ENCODE data around the gene MAPK11.

Gene MAPK11

DNA sequence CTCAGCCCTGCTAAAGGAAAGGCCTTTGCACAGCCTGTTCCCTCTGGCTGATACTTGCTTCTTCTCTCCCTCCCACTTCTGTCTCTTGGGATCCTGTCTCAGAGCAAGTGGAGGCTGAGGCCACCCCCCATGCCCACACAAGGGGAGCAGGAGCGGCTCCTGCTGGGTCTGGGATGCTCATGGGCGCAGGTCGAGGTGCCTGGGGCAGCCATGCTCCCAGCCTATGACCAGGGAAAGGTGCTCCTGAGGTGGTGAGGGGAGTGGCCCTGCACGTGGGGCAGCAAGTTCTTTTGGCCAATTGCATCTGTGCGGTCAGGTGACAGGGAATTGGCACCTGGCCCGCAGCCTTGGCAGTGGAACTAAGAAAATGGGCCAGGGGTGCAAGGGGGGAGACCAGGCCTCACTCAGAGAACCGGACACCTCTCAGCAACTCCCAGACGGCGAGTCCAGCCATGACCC, 1.5 kb downstream of the MAPK11 start:
- no peak for TF ChIP-seq CTCF (IDR thresholded peaks at IDR 0.05; ENCODE audit: low read depth, low read length, missing control alignments)
- no peak overlapping the region for H3K4me3 ChIP-seq (ENCODE audit: low read depth, low read length)
- no peak for DNase-seq (ENCODE audit: low read depth)

GRCh38 chr22:50267591-50268390, 2.4 kb downstream of the MAPK11 start:
- H3K4me3 ChIP-seq (ENCODE audit: low read depth, low read length): no peak overlapping the region
- peak; percentile 10 for TF ChIP-seq CTCF (IDR thresholded peaks at IDR 0.05; ENCODE audit: low read depth, low read length, missing control alignments)
- DNase-seq (ENCODE audit: low read depth): no peak

DNA sequence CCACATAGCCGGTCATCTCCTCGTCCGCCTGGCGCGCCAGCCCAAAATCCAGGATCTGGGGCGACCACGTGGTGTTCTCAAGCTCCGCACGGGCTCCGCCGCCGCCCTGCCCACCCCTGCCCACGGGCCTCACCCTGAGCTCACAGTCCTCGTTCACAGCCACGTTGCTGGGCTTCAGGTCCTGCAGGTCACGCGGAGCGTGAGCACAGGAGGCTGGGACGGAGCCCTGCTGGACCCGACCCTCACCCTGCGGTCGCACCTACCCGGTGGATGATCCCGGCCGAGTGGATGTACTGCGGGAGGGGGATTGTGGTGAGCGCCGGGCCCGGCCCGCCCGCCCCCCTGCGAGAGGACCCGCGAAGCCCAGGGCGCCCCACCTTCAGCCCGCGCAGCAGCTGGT, 3.2 kb downstream of the MAPK11 start:
- no peak for DNase-seq (ENCODE audit: low read depth)
- TF ChIP-seq CTCF (IDR thresholded peaks at IDR 0.05; ENCODE audit: low read depth, low read length, missing control alignments): no peak
- H3K4me3 ChIP-seq (ENCODE audit: low read depth, low read length): no peak overlapping the region

DNA sequence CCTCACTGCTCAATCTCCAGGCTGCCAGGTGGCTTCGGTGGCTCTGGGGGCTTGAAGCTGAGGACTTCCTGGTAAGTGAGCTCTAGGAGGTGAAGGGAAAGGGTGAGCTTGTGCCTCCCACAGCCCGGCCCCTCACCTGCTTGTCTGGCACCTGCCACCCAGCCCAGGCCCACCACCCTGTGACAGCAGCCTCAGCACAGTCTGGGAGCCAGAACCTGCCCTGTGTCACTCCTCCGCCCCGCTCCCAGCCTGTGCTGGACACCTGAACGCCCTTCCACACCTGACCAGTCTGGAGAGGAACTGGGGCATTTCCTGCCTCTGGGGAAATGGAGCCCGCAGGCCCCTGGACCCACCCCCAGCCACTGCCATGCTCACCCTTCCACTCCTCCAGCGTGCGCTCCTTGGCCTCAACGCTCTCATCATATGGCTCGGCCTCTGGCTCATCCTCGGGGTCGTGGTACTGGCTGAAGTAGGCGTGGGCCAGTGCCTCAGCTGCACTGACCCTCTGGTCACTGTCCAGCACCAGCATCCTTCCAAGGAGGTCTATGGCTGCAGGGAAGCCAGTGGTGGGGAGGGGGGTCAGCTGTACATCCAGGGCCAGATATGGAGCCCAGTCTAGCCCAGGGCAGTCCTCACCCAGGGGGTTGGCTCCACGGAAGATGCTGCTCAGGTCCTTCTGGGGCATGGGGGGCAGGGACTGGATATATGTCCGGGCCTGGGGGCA, 5.1 kb downstream of the MAPK11 start:
- DNase-seq (ENCODE audit: low read depth): no peak
- TF ChIP-seq CTCF (IDR thresholded peaks at IDR 0.05; ENCODE audit: low read depth, low read length, missing control alignments): no peak

GRCh38 chr22:50264104-50264745, 6.0 kb downstream of the MAPK11 start:
- H3K4me3 ChIP-seq (ENCODE audit: low read depth, low read length): no peak overlapping the region
- TF ChIP-seq CTCF (IDR thresholded peaks at IDR 0.05; ENCODE audit: low read depth, low read length, missing control alignments): no peak
- no peak for DNase-seq (ENCODE audit: low read depth)

More for the DNA sequence above, 5.1 kb downstream of the MAPK11 start:
- H3K4me3 ChIP-seq (ENCODE audit: low read depth, low read length): no peak overlapping the region

DNA sequence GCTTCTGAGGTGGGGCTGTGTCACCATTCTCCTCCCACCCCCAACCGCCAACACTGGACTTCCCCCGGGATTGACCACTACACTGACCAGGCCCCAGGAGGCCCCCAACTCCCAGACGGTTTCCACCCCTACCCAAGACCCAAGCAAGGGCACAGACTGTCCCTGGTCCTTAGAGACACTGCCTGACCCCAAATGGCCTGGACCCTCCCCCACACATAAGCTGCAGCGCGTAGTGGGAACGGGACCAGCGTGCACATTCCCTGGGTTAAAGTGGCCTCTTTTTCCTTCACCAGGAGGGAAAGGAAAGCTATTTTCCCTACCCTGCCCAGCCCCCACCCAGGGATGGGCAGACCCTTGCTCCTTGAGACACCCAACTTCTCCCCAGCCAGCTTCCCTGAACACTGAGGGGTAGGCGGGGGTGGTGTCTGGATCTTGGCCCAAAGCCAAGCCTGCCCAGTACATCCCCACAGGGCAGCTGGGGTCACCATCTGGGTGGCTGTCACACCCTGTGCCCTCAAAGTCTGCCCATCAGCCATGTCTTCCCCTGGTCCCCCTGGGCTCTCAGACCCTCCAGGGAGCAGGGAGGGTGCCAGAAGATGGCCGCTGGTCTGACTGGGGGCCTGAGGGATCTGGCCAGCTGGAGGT, 7.1 kb downstream of the MAPK11 start:
- H3K4me3 ChIP-seq (ENCODE audit: low read depth, low read length): no peak overlapping the region
- TF ChIP-seq CTCF (IDR thresholded peaks at IDR 0.05; ENCODE audit: low read depth, low read length, missing control alignments): no peak
- no peak for DNase-seq (ENCODE audit: low read depth)
